Dermis blood vessel endothelial cell (primary cell): ENCODE data around the gene ASCC2. TPM values are rescaled to one million over a fixed set of nuclear protein-coding genes. Genes with fewer than 3 reads are reported as not detected.
"Not testable (repeated sequence)": the region's sequence is repeated elsewhere in the genome, so short reads cannot be mapped to it uniquely, and the experiment has no call there.

Experiments used
- DNase-seq: peaks from one replicate; pipeline ENCODE4 v3.0.0; 2010
- total RNA-seq: library from RNA; depleted of rRNA; stranded (reverse); fragments of >200 nt; gene quantifications from 2 replicates; pipeline ENCODE4 v1.2.3, GENCODE V29; 2014

ASCC2 gene
- total RNA-seq, 1 donor from 2014 or later: 24.2 TPM

GRCh38 chr22:29782061-29782845, 55.8 kb downstream of the ASCC2 start:
- DNase-seq: no peak

GRCh38 chr22:29780748-29781676, 57.1 kb downstream of the ASCC2 start:
- DNase-seq: peak; percentile 34

- DNase-seq: no peak
Observed at GRCh38 chr22:29780220-29780619, 57.9 kb downstream of the ASCC2 start.

- no peak for DNase-seq
Observed at GRCh38 chr22:29773233-29773632, 64.8 kb downstream of the ASCC2 start.

- peak; percentile 58 for DNase-seq
Observed at GRCh38 chr22:29772170-29772641, 65.9 kb downstream of the ASCC2 start.

GRCh38 chr22:29769723-29770321, 68.3 kb downstream of the ASCC2 start:
- no peak for DNase-seq

- no peak for DNase-seq
Observed at GRCh38 chr22:29768052-29768693, 69.9 kb downstream of the ASCC2 start.

- DNase-seq: peak; percentile 95
Observed at GRCh38 chr22:29767171-29768051, 70.7 kb downstream of the ASCC2 start, which contains the start of gene UQCR10. Gene UQCR10, plus strand, starts transcription at chr22:29767369. Its CDS starts 30 bp downstream, at chr22:29767399.

GRCh38 chr22:29766632-29767170, 71.4 kb downstream of the ASCC2 start, which contains the start of gene ZMAT5:
Gene ZMAT5, minus strand, starts transcription at chr22:29767007. Its CDS starts 18,463 bp downstream, at chr22:29748544.
- peak; percentile 98 for DNase-seq

GRCh38 chr22:29765905-29766631, 72.0 kb downstream of the ASCC2 start:
- peak; percentile 17 for DNase-seq

GRCh38 chr22:29762263-29762662, 75.8 kb downstream of the ASCC2 start:
- no peak for DNase-seq

- DNase-seq: no peak
Observed at GRCh38 chr22:29758959-29759358, 79.1 kb downstream of the ASCC2 start.

GRCh38 chr22:29758068-29758622, 79.9 kb downstream of the ASCC2 start:
- DNase-seq: no peak

GRCh38 chr22:29757096-29757495, 81.0 kb downstream of the ASCC2 start:
- DNase-seq: no peak

GRCh38 chr22:29756341-29756740, 81.7 kb downstream of the ASCC2 start:
- DNase-seq: no peak

- DNase-seq: no peak
Observed at GRCh38 chr22:29755889-29756288, 82.2 kb downstream of the ASCC2 start.

- DNase-seq: not testable (repeated sequence)
Observed at GRCh38 chr22:29754658-29755395, 83.2 kb downstream of the ASCC2 start.

- no peak for DNase-seq
Observed at GRCh38 chr22:29753808-29754657, 84.0 kb downstream of the ASCC2 start.
